HG03097 (cell line): ENCODE results near the gene RPS24.

Source experiments
- ATAC-seq: cut with Tn5 transposase; IDR thresholded peaks from one replicate; pipeline ENCODE4 v1.9.1; 2021; ENCODE audit not compliant: unreplicated experiment, low FRiP score

Gene RPS24

GRCh38 chr10:78025685-78026364 lies 7.8 kb upstream of the RPS24 start:
- no peak for ATAC-seq

GRCh38 chr10:78028438-78029268 lies 5.0 kb upstream of the RPS24 start:
- no peak for ATAC-seq

- peak; percentile 54 for ATAC-seq
Measured at GRCh38 chr10:78029269-78030226, 4.1 kb upstream of the RPS24 start, which contains the start of gene POLR3A. TSS of gene POLR3A (minus strand) at chr10:78029515. CDS start at chr10:78029407, 108 bp downstream.

- no peak for ATAC-seq
Measured at GRCh38 chr10:78033387-78033636, 351 bp upstream of the RPS24 start.

GRCh38 chr10:78035025-78035424 lies 1.4 kb downstream of the RPS24 start:
- ATAC-seq, result no peak

- ATAC-seq, result no peak
Measured at GRCh38 chr10:78035437-78035836, 1.8 kb downstream of the RPS24 start.

- no peak for ATAC-seq
Measured at GRCh38 chr10:78035933-78036583, 2.4 kb downstream of the RPS24 start.

GRCh38 chr10:78038105-78038504 lies 4.4 kb downstream of the RPS24 start:
- no peak for ATAC-seq

GRCh38 chr10:78038791-78039547 lies 5.3 kb downstream of the RPS24 start:
- ATAC-seq, result no peak

- ATAC-seq, result no peak
Measured at GRCh38 chr10:78039743-78040142, 6.1 kb downstream of the RPS24 start.

GRCh38 chr10:78041170-78042057 lies 7.8 kb downstream of the RPS24 start:
- ATAC-seq, result no peak

GRCh38 chr10:78042058-78042751 lies 8.5 kb downstream of the RPS24 start:
- no peak for ATAC-seq

- ATAC-seq, result no peak
Measured at GRCh38 chr10:78042752-78043104, 9.1 kb downstream of the RPS24 start.

- no peak for ATAC-seq
Measured at GRCh38 chr10:78044179-78044578, 10.5 kb downstream of the RPS24 start.

- no peak for ATAC-seq
Measured at GRCh38 chr10:78044699-78045098, 11.0 kb downstream of the RPS24 start.

GRCh38 chr10:78045237-78045636 lies 11.6 kb downstream of the RPS24 start:
- ATAC-seq, result no peak

GRCh38 chr10:78045856-78046255 lies 12.2 kb downstream of the RPS24 start:
- ATAC-seq, result no peak

GRCh38 chr10:78046711-78047269 lies 13.1 kb downstream of the RPS24 start:
- no peak for ATAC-seq
